ENCODE results near the gene LPGAT1.
"Not testable (repeated sequence)": the region's sequence is repeated elsewhere in the genome, so short reads cannot be mapped to it uniquely, and the experiment has no call there.

The LPGAT1 gene

GRCh38 chr1:211698161-211699026 lies 132.2 kb downstream of the LPGAT1 start:
- peak; percentile 79 for DNase-seq

- no peak for DNase-seq
Observed at GRCh38 chr1:211697356-211697755, 133.2 kb downstream of the LPGAT1 start.

- DNase-seq = peak; percentile 29
Observed at GRCh38 chr1:211695135-211695816, 135.3 kb downstream of the LPGAT1 start.

GRCh38 chr1:211693911-211694310 lies 136.7 kb downstream of the LPGAT1 start:
- DNase-seq = not testable (repeated sequence)

All from hematopoietic multipotent progenitor cell treated with erythropoietin and hydrocortisone succinate and interleukin-3 and kit ligand, for 6 days (in vitro differentiated cells).